ENCODE results near the gene LCORL.

Gene LCORL

DNA sequence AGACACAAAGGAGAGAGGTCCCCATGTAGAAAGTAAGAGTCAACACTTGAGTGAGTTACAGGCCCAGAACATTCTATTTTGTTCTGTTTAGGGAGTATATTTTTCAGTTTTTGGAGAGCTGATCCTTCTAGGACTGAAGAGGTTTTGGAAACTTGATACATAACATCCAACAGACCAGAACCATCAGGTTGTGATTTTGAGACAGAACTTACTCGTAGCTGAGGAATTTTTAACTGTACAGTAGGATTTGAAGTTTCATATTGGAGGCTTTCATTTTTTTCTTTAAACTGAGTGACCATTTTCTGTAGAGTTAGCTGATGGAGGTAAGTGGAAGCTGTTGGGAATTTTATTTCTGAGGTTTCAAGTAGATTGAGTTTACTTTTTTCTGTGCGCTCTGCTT, 137.5 kb downstream of the LCORL start:
- Histone ChIP-seq H3K4ac (ENCODE audit: low read depth, low read length) (no peak overlapping the region), H3K27me3 (ENCODE audit: insufficient read depth, low read length) (no peaks in the 10 kb centered on the region), H2BK12ac (ENCODE audit: low read length) (no peak overlapping the region), H3K4me2 (ENCODE audit: low read length) (no peak overlapping the region), H3K18ac (ENCODE audit: low read length) (no peak overlapping the region), H2AK5ac (ENCODE audit: low read length) (no peak overlapping the region), H3K27ac (ENCODE audit: low read depth, low read length) (no peak overlapping the region), H3K23ac (ENCODE audit: low read length) (no peak overlapping the region), H2BK5ac (ENCODE audit: low read depth, low read length, poor library complexity) (no peak overlapping the region), H4K8ac (ENCODE audit: low read depth, low read length) (no peak overlapping the region), H4K91ac (ENCODE audit: low read depth, low read length) (no peak overlapping the region), H4K12ac (ENCODE audit: low read depth, low read length) (no peak overlapping the region), H2BK120ac (ENCODE audit: insufficient read depth, low read length, poor library complexity) (no peak overlapping the region), H3K4me1 (ENCODE audit: control insufficient read depth in 1 of 2, insufficient read depth in 2 of 2, low read length in 2 of 2) (peaks cover 0 to 3% of the 10 kb centered on the region in 2 experiments), H3K14ac (ENCODE audit: low read length) (no peak overlapping the region), H3K9ac (ENCODE audit: low read length) (no peak overlapping the region), H3K36me3 (ENCODE audit: control insufficient read depth in 1 of 2, insufficient read depth in 2 of 2, low read length in 2 of 2) (no peaks in the 10 kb centered on the region), H3K4me3 (ENCODE audit: low read depth, low read length) (no peak overlapping the region), H3K79me1 (ENCODE audit: low read length) (no peaks in the 10 kb centered on the region), H2AFZ (ENCODE audit: insufficient read depth, low read length, poor library complexity) (no peak overlapping the region), H3K79me2 (ENCODE audit: control insufficient read depth, insufficient read depth, low read length, poor library complexity) (no peaks in the 10 kb centered on the region), H3K9me3 (ENCODE audit: insufficient read depth, low read depth, low read length) (no peaks in the 10 kb centered on the region)
- DNase-seq, result no peak
- no CpG with 5 or more reads among the region's 2 CpGs for WGBS (ENCODE audit: extremely low coverage, insufficient coverage, insufficient read length)

DNA sequence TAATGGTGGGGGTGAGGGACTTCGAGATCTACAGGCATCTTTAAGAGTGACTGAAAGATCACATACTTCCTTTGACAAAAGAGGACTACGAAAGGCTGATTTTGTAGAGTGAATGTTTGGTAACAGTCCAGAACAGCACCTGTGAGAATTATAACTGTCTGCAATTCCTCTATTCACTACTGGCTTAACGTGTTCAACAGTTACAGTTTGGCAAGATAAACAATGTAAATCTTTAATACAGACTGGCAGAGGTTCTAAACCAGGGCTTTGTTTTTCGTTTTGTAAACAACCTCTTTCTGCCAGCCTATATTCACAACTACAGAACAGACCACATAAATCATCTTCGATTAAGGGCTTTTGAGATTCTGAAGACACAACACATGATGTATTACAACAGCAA, 143.9 kb downstream of the LCORL start:
- H4K91ac ChIP-seq (ENCODE audit: low read depth, low read length), result no peak overlapping the region
- no peak overlapping the region for H2AFZ ChIP-seq (ENCODE audit: insufficient read depth, low read length, poor library complexity)
- no peak overlapping the region for H2BK5ac ChIP-seq (ENCODE audit: low read depth, low read length, poor library complexity)
- no peak overlapping the region for H3K27ac ChIP-seq (ENCODE audit: low read depth, low read length)
- H3K4me2 ChIP-seq (ENCODE audit: low read length), result no peak overlapping the region
- no CpG with 5 or more reads among the region's 5 CpGs for WGBS (ENCODE audit: extremely low coverage, insufficient coverage, insufficient read length)
- H3K36me3 ChIP-seq (ENCODE audit: control insufficient read depth in 1 of 2, insufficient read depth in 2 of 2, low read length in 2 of 2), result no peaks in the 10 kb centered on the region
- no peak overlapping the region for H4K12ac ChIP-seq (ENCODE audit: low read depth, low read length)
- no peak for DNase-seq
- no peaks in the 10 kb centered on the region for H3K79me2 ChIP-seq (ENCODE audit: control insufficient read depth, insufficient read depth, low read length, poor library complexity)
- no peak overlapping the region for H4K8ac ChIP-seq (ENCODE audit: low read depth, low read length)
- H3K79me1 ChIP-seq (ENCODE audit: low read length), result no peaks in the 10 kb centered on the region
- H2AK5ac ChIP-seq (ENCODE audit: low read length), result no peak overlapping the region
- no peak overlapping the region for H2BK12ac ChIP-seq (ENCODE audit: low read length)
- no peak overlapping the region for H3K9ac ChIP-seq (ENCODE audit: low read length)
- H3K18ac ChIP-seq (ENCODE audit: low read length), result no peak overlapping the region
- no peaks in the 10 kb centered on the region for H3K4me1 ChIP-seq (ENCODE audit: control insufficient read depth in 1 of 2, insufficient read depth in 2 of 2, low read length in 2 of 2)
- no peaks in the 10 kb centered on the region for H3K9me3 ChIP-seq (ENCODE audit: insufficient read depth, low read depth, low read length)
- no peak overlapping the region for H3K4me3 ChIP-seq (ENCODE audit: low read depth, low read length)
- no peak overlapping the region for H3K4ac ChIP-seq (ENCODE audit: low read depth, low read length)
- no peaks in the 10 kb centered on the region for H3K27me3 ChIP-seq (ENCODE audit: insufficient read depth, low read length)
- no peak overlapping the region for H3K14ac ChIP-seq (ENCODE audit: low read length)
- H2BK120ac ChIP-seq (ENCODE audit: insufficient read depth, low read length, poor library complexity), result no peak overlapping the region
- no peak overlapping the region for H3K23ac ChIP-seq (ENCODE audit: low read length)

DNA sequence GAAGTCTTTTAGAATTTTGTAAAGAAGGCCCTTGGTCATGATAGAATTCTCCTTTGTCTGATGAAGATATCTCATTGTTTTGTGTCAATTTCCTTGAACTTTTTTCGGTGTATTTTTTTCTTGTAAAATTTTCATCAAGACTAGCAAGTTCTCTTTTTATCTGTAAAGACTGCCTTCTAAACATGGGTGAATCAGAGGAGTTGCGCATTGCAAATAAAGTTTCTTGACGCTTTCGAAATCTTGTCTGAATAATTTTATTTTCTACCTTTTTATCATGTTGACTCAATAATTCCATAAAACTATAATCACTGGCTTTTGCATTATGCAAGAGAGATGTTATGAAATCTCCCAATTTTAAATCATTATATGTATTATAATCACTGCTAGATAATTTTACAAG, 144.6 kb downstream of the LCORL start:
- H3K18ac ChIP-seq (ENCODE audit: low read length), result no peak overlapping the region
- DNase-seq, result no peak
- H3K23ac ChIP-seq (ENCODE audit: low read length), result no peak overlapping the region
- no peak overlapping the region for H3K27ac ChIP-seq (ENCODE audit: low read depth, low read length)
- no peaks in the 10 kb centered on the region for H3K27me3 ChIP-seq (ENCODE audit: insufficient read depth, low read length)
- no peak overlapping the region for H4K8ac ChIP-seq (ENCODE audit: low read depth, low read length)
- no peak overlapping the region for H3K9ac ChIP-seq (ENCODE audit: low read length)
- H2BK12ac ChIP-seq (ENCODE audit: low read length), result no peak overlapping the region
- H4K12ac ChIP-seq (ENCODE audit: low read depth, low read length), result no peak overlapping the region
- H3K9me3 ChIP-seq (ENCODE audit: insufficient read depth, low read depth, low read length), result no peaks in the 10 kb centered on the region
- H3K4ac ChIP-seq (ENCODE audit: low read depth, low read length), result no peak overlapping the region
- no peak overlapping the region for H2BK5ac ChIP-seq (ENCODE audit: low read depth, low read length, poor library complexity)
- H2AFZ ChIP-seq (ENCODE audit: insufficient read depth, low read length, poor library complexity), result no peak overlapping the region
- H3K36me3 ChIP-seq (ENCODE audit: control insufficient read depth in 1 of 2, insufficient read depth in 2 of 2, low read length in 2 of 2), result no peaks in the 10 kb centered on the region
- H3K14ac ChIP-seq (ENCODE audit: low read length), result no peak overlapping the region
- no peak overlapping the region for H2BK120ac ChIP-seq (ENCODE audit: insufficient read depth, low read length, poor library complexity)
- no peak overlapping the region for H3K4me3 ChIP-seq (ENCODE audit: low read depth, low read length)
- no CpG with 5 or more reads among the region's 4 CpGs for WGBS (ENCODE audit: extremely low coverage, insufficient coverage, insufficient read length)
- no peaks in the 10 kb centered on the region for H3K4me1 ChIP-seq (ENCODE audit: control insufficient read depth in 1 of 2, insufficient read depth in 2 of 2, low read length in 2 of 2)
- H4K91ac ChIP-seq (ENCODE audit: low read depth, low read length), result no peak overlapping the region
- no peak overlapping the region for H2AK5ac ChIP-seq (ENCODE audit: low read length)
- H3K4me2 ChIP-seq (ENCODE audit: low read length), result no peak overlapping the region
- no peaks in the 10 kb centered on the region for H3K79me1 ChIP-seq (ENCODE audit: low read length)
- H3K79me2 ChIP-seq (ENCODE audit: control insufficient read depth, insufficient read depth, low read length, poor library complexity), result no peaks in the 10 kb centered on the region

DNA sequence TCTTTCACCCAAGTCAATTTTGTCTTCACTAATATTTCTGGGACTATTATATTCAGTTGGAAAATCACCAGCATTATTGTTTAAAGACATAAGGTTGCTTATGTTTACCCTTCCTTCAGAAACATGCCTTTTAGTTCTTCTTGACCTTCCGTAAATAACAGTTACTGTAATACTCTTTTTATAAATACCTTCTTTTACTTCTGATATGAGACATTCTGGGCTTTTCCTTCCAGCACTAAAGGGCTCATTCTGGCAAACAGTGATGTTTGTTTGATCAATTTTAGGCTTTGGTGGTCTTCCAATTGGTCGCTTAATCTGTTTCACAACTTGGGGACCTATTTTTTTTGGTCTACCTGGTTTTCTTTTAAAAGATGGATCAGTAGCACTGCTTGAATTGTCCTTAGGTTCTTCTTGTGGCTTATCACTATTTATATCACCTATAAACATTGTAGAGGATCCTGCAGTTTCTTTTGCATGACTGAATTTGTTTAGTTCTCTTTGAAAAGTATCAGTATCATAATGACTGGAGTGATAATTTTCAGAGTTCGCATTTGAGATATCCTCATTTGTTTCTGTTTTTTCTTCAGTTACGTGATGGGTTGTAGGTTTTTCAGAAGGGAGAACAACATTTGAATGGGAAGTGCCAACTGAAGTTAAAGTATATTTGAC, 146.0 kb downstream of the LCORL start:
- Histone ChIP-seq H3K9ac (ENCODE audit: low read length) (no peak overlapping the region), H3K23ac (ENCODE audit: low read length) (no peak overlapping the region), H3K36me3 (ENCODE audit: control insufficient read depth in 1 of 2, insufficient read depth in 2 of 2, low read length in 2 of 2) (no peaks in the 10 kb centered on the region), H2AK5ac (ENCODE audit: low read length) (no peak overlapping the region), H4K8ac (ENCODE audit: low read depth, low read length) (no peak overlapping the region), H4K12ac (ENCODE audit: low read depth, low read length) (no peak overlapping the region), H3K14ac (ENCODE audit: low read length) (no peak overlapping the region), H4K91ac (ENCODE audit: low read depth, low read length) (no peak overlapping the region), H3K4ac (ENCODE audit: low read depth, low read length) (no peak overlapping the region), H3K4me1 (ENCODE audit: control insufficient read depth in 1 of 2, insufficient read depth in 2 of 2, low read length in 2 of 2) (no peaks in the 10 kb centered on the region), H2BK12ac (ENCODE audit: low read length) (no peak overlapping the region), H3K27ac (ENCODE audit: low read depth, low read length) (no peak overlapping the region), H2AFZ (ENCODE audit: insufficient read depth, low read length, poor library complexity) (no peak overlapping the region), H2BK120ac (ENCODE audit: insufficient read depth, low read length, poor library complexity) (no peak overlapping the region), H3K4me2 (ENCODE audit: low read length) (no peak overlapping the region), H3K4me3 (ENCODE audit: low read depth, low read length) (no peak overlapping the region), H3K27me3 (ENCODE audit: insufficient read depth, low read length) (no peaks in the 10 kb centered on the region), H3K9me3 (ENCODE audit: insufficient read depth, low read depth, low read length) (no peaks in the 10 kb centered on the region), H3K79me1 (ENCODE audit: low read length) (no peaks in the 10 kb centered on the region), H2BK5ac (ENCODE audit: low read depth, low read length, poor library complexity) (no peak overlapping the region), H3K79me2 (ENCODE audit: control insufficient read depth, insufficient read depth, low read length, poor library complexity) (no peaks in the 10 kb centered on the region), H3K18ac (ENCODE audit: low read length) (no peak overlapping the region)
- no CpG with 5 or more reads among the region's 4 CpGs for WGBS (ENCODE audit: extremely low coverage, insufficient coverage, insufficient read length)
- no peak for DNase-seq

All from trophoblast cell (in vitro differentiated cells and primary cell).